HepG2 (cell line): ENCODE data around the gene ARHGEF12. TPM values are rescaled to one million over a fixed set of nuclear protein-coding genes. Genes with fewer than 3 reads are reported as not detected.
A peak's percentile ranks its signal among the peaks of the same experiment; 100 is the strongest.

Experiments
- ATAC-seq: fragments of 200-7000 bp; cut with Tn5 transposase; 3 replicates; pipeline ENCODE4 v1.9.1; 2020; ENCODE audit warnings: mild to moderate bottlenecking, moderate library complexity
- Bru-seq: library from RNA; stranded (reverse); fragments of 400-500 nt; gene quantifications from one replicate; lab custom pipeline; 2021; lab: Mats Ljungman, UMichigan
- BruChase-seq, 2 experiments: library from RNA; stranded (reverse); fragments of 400-500 nt; gene quantifications; one replicate each; lab custom pipeline; 2021; lab: Mats Ljungman, UMichigan
- BruUV-seq: library from RNA; stranded (reverse); fragments of 400-500 nt; replicated peaks from 2 replicates; lab custom pipeline; 2021; lab: Mats Ljungman, UMichigan
- CTCF ChIA-PET: fragments of 300-600 bp; formaldehyde crosslinking; extraction: SDS; loops from one replicate; lab custom pipeline; 2021; ENCODE audit warnings: low total read pairs, inconsistent platforms, low intra/inter-chr PET ratio; lab: Yijun Ruan, JAX
- POLR2A ChIA-PET: fragments of 350-600 bp; sonication (Branson Sonifier 250); formaldehyde crosslinking; loops from one replicate; lab custom pipeline; 2020; ENCODE audit warnings: antibody characterized with exemption, inconsistent platforms; lab: Yijun Ruan, JAX
- DNase-seq: peaks from one replicate; pipeline ENCODE4 v3.0.0-alpha.2; 2015; ENCODE audit warnings: low spot score
- FAIRE-seq: peaks from 3 replicates; lab custom pipeline; 2011; peaks lifted over from hg19 to GRCh38; lab: Jason Lieb, UNC
- H2AFZ ChIP-seq: one replicate; pipeline ENCODE4 v1.6.1; 2011; ENCODE audit warnings: low read length, inconsistent platforms
- H3K27ac ChIP-seq: fragments of 300-600 bp; 3 replicates; pipeline ENCODE4 v1.8.0; 2011; ENCODE audit warnings: mixed run types, mild to moderate bottlenecking, mixed read lengths, low read length, inconsistent platforms; ENCODE audit not compliant: insufficient read depth; ENCODE audit errors: extremely low read length
- H3K27me3 ChIP-seq, 2 experiments: fragments of 200-600 bp in 1 of 2; 2 replicates in 1 of 2; 3 replicates in 1 of 2; pipeline versions ENCODE4 v1.6.0 to v1.8.0; 2011; ENCODE audit warnings: low read length in 2 of 2, mild to moderate bottlenecking in 2 of 2, moderate library complexity in 2 of 2, inconsistent platforms in 1 of 2; ENCODE audit not compliant: insufficient read depth in 2 of 2, control insufficient read depth in 1 of 2
- H3K36me3 ChIP-seq, 2 experiments: fragments of 200-600 bp in 1 of 2; replicated peaks in 1 of 2; 2 replicates in 1 of 2; 3 replicates in 1 of 2; pipeline versions ENCODE4 v1.5.1 to v1.8.0; 2011; ENCODE audit warnings: low read length in 2 of 2, inconsistent platforms in 1 of 2; ENCODE audit not compliant: insufficient read depth in 2 of 2, control insufficient read depth in 1 of 2
- H3K4me1 ChIP-seq: 2 replicates; pipeline ENCODE4 v1.5.1; 2012; ENCODE audit warnings: low read length, inconsistent platforms; ENCODE audit not compliant: insufficient read depth
- H3K4me2 ChIP-seq: 2 replicates; pipeline ENCODE4 v1.6.0; 2011; ENCODE audit warnings: low read depth, low read length, inconsistent platforms
- H3K4me3 ChIP-seq, 3 experiments: fragments of 200-600 bp in 1 of 3; sonication (generic), shearing (Covaris generic) in 1 of 3; replicated peaks in 1 of 3; 2 replicates each; pipeline ENCODE4 v1.5.1; 2011 to 2016; ENCODE audit warnings: low read length in 3 of 3, inconsistent platforms in 2 of 3, low read depth in 2 of 3, mild to moderate bottlenecking in 2 of 3, control low read depth in 1 of 3, mixed read lengths in 1 of 3; ENCODE audit not compliant: insufficient read depth in 1 of 3
- H3K79me2 ChIP-seq: one replicate; pipeline ENCODE4 v1.6.1; 2011; ENCODE audit warnings: low read length, inconsistent platforms; ENCODE audit not compliant: insufficient read depth
- H3K9ac ChIP-seq: 2 replicates; pipeline ENCODE4 v1.6.0; 2011; ENCODE audit warnings: mild to moderate bottlenecking, low read depth, low read length, inconsistent platforms; ENCODE audit not compliant: insufficient read depth
- H3K9me3 ChIP-seq: 2 replicates; pipeline ENCODE4 v1.5.1; 2012; ENCODE audit warnings: mild to moderate bottlenecking, low read length
- H4K20me1 ChIP-seq: 2 replicates; pipeline ENCODE4 v1.6.0; 2011; ENCODE audit warnings: inconsistent platforms, mild to moderate bottlenecking, low read length, moderate library complexity; ENCODE audit not compliant: insufficient read depth
- ARID2 ChIP-seq: sonication (generic); formaldehyde crosslinking; IDR thresholded peaks from 2 replicates; pipeline ENCODE4 v1.8.1; 2022; ENCODE audit warnings: mild to moderate bottlenecking, missing genetic modification reagents, borderline replicate concordance
- CBX2 ChIP-seq, 2 experiments: fragments of 200-600 bp in 1 of 2; sonication (generic); formaldehyde crosslinking in 1 of 2; IDR thresholded peaks; 2 replicates each; pipeline versions ENCODE4 v1.7.0 to v1.8.1; 2018 to 2022; ENCODE audit warnings: low read depth in 2 of 2, low read length in 1 of 2, mild to moderate bottlenecking in 1 of 2, missing genetic modification reagents in 1 of 2
- JARID2 ChIP-seq: sonication (generic); formaldehyde crosslinking; IDR thresholded peaks from 2 replicates; pipeline ENCODE4 v1.8.1; 2023; ENCODE audit warnings: missing genetic modification reagents, inconsistent platforms; ENCODE audit not compliant: insufficient replicate concordance
- ZBTB26 ChIP-seq: IDR thresholded peaks from 2 replicates; pipeline ENCODE4 v1.6.1; 2016; ENCODE audit warnings: missing compliant biosample characterization, missing genetic modification reagents, borderline replicate concordance
- ZIK1 ChIP-seq: sonication (generic); formaldehyde crosslinking; IDR thresholded peaks from 2 replicates; pipeline ENCODE4 v1.5.0; 2020; ENCODE audit warnings: mild to moderate bottlenecking, low read depth, missing genetic modification reagents, borderline replicate concordance
- ZNF432 ChIP-seq: sonication (generic); formaldehyde crosslinking; IDR thresholded peaks from 2 replicates; pipeline ENCODE4 v1.5.0; 2020; ENCODE audit warnings: missing genetic modification reagents, mild to moderate bottlenecking, borderline replicate concordance
- ZNF549 ChIP-seq: sonication (generic); formaldehyde crosslinking; IDR thresholded peaks from 2 replicates; pipeline ENCODE4 v1.5.0; 2020; ENCODE audit warnings: missing genetic modification reagents
- ZNF660 ChIP-seq: sonication (generic); formaldehyde crosslinking; IDR thresholded peaks from 2 replicates; pipeline ENCODE4 v1.5.1; 2020; ENCODE audit warnings: mild to moderate bottlenecking, low read depth, missing genetic modification reagents, borderline replicate concordance
- WGBS: methylation state at CpG from one replicate; pipeline ENCODE4 v1.1.6; 2017; ENCODE audit warnings: low lambda C conversion rate; 5-methylcytosine and 5-hydroxymethylcytosine counted together
- in situ Hi-C: cut with HindIII; loops from 2 replicates; pipeline ENCODE4 v1.10.0; 2017; ENCODE audit warnings: low pct_unique_long_range_greater_than_20kb; ENCODE audit not compliant: extremely low pct_ligation_motif_present
- intact Hi-C: fragments of 100-400 bp; cut with micrococcal nuclease; formaldehyde crosslinking; loops from one replicate; pipeline ENCODE4 v1.10.0; 2022; ENCODE audit not compliant: unreplicated experiment
- long read RNA-seq, 2 experiments: library from RNA in 1 of 2; library from polyadenylated mRNA in 1 of 2; stranded (forward) in 1 of 2; unstranded in 1 of 2; transcript quantifications; one replicate each; pipeline ENCODE4 v2.0.0, GENCODE V29; 2019 to 2022
- polyA minus RNA-seq, 3 experiments: library from RNA; depleted of rRNA, polyadenylated mRNA; stranded (reverse); fragments of >200 nt; gene quantifications; 2 replicates each; pipeline ENCODE4 v1.2.3, GENCODE V29; 2011; ENCODE audit warnings: low replicate concordance in 1 of 3
- polyA plus RNA-seq, 8 experiments: library from polyadenylated mRNA; depleted of rRNA in 3 of 8; stranded (reverse) in 7 of 8; unstranded in 1 of 8; fragments of >200 nt; fragmentation: Illumina TruSeq in 4 of 8; extraction: Trizol in 4 of 8; gene quantifications; 2 replicates each; pipeline versions ENCODE4 v1.2.1 to v1.2.3, GENCODE V29; 2011 to 2016; ENCODE audit warnings: low read depth in 4 of 8, missing spikeins in 1 of 8, mixed read lengths in 1 of 8; ENCODE audit not compliant: insufficient read depth in 1 of 8
- total RNA-seq, 5 experiments: library from RNA; depleted of rRNA; stranded (reverse); fragments of >200 nt; fragmentation: Illumina TruSeq; extraction: Trizol; gene quantifications; 2 replicates each; pipeline ENCODE4 v1.2.3, GENCODE V29; 2016; ENCODE audit warnings: low read depth in 1 of 5
- TF ChIP-seq, protein P1 (sequence below): sonication (generic); formaldehyde crosslinking; IDR thresholded peaks from 2 replicates; pipeline ENCODE4 v1.5.1; 2020; ENCODE audit warnings: missing genetic modification reagents, mild to moderate bottlenecking, borderline replicate concordance
- TF ChIP-seq, protein P2 (sequence below): sonication (generic); formaldehyde crosslinking; IDR thresholded peaks from 2 replicates; pipeline ENCODE4 v1.5.0; 2020; ENCODE audit warnings: mild to moderate bottlenecking, low read depth, missing genetic modification reagents, borderline replicate concordance
- TF ChIP-seq, protein P3 (sequence below): IDR thresholded peaks from 2 replicates; pipeline ENCODE4 v1.6.1; 2016; ENCODE audit warnings: missing compliant biosample characterization, missing genetic modification reagents, borderline replicate concordance

The ARHGEF12 gene
- total RNA-seq (2016; rRNA removed; fragmentation: Illumina TruSeq; extraction: Trizol) (54.4 and 72.2 TPM in 2 replicates), polyA plus RNA-seq (2011; rRNA removed) (16.2 and 17.9 TPM in 2 replicates), polyA minus RNA-seq (2011; rRNA and poly(A)+ RNA removed; ENCODE audit: low replicate concordance) (46.5 and 46.8 TPM in 2 replicates), Bru-seq, nascent RNA (percentile 87 among the genes with signal in this experiment), BruChase-seq, experiment 1, labeled RNA remaining after a 6-hour chase (percentile 89 among the genes with signal in this experiment), BruChase-seq, experiment 2, labeled RNA remaining after a 2-hour chase (percentile 90 among the genes with signal in this experiment)
- total RNA-seq (2016; cell fraction: cytosol; rRNA removed; fragmentation: Illumina TruSeq; extraction: Trizol; ENCODE audit: low read depth): 23.8 and 24.8 TPM in 2 replicates
- 51.9 and 66.9 TPM in 2 replicates for total RNA-seq (2016; cell fraction: insoluble cytoplasmic fraction; rRNA removed; fragmentation: Illumina TruSeq; extraction: Trizol)
- total RNA-seq (2016; cell fraction: membrane; rRNA removed; fragmentation: Illumina TruSeq; extraction: Trizol): 27.8 and 29.0 TPM in 2 replicates
- total RNA-seq (2016; cell fraction: nucleus; rRNA removed; fragmentation: Illumina TruSeq; extraction: Trizol): 65.7 and 68.9 TPM in 2 replicates
- polyA plus RNA-seq (2011; cell fraction: cytosol; rRNA removed): 10.1 and 15.9 TPM in 2 replicates
- polyA plus RNA-seq (2011; cell fraction: nucleus; rRNA removed): 18.6 and 22.0 TPM in 2 replicates
- 30.2 and 31.4 TPM in 2 replicates for polyA plus RNA-seq (2012)
- 0.95 and 1.2 TPM in 2 replicates for polyA plus RNA-seq (2016; cell fraction: cytosol; fragmentation: Illumina TruSeq; extraction: Trizol; ENCODE audit: low read depth)
- polyA plus RNA-seq (2016; cell fraction: insoluble cytoplasmic fraction; fragmentation: Illumina TruSeq; extraction: Trizol; ENCODE audit: low read depth): 35.8 and 36.1 TPM in 2 replicates
- 5.1 and 6.3 TPM in 2 replicates for polyA plus RNA-seq (2016; cell fraction: membrane; fragmentation: Illumina TruSeq; extraction: Trizol; ENCODE audit: low read depth)
- 31.1 and 33.7 TPM in 2 replicates for polyA plus RNA-seq (2016; cell fraction: nucleus; fragmentation: Illumina TruSeq; extraction: Trizol; ENCODE audit: insufficient read depth, low read depth)
- 52.1 and 66.1 TPM in 2 replicates for polyA minus RNA-seq (2011; cell fraction: cytosol; rRNA and poly(A)+ RNA removed)
- 151 and 164 TPM in 2 replicates for polyA minus RNA-seq (2011; cell fraction: nucleus; rRNA and poly(A)+ RNA removed)
- long read RNA-seq, experiment 1, partial matches to known transcripts: 5 of 11 reads
- long read RNA-seq, experiment 1, other reads (novel, unspliced or antisense): 6 of 11 reads
- long read RNA-seq, experiment 2, partial matches to known transcripts: 4 of 48 reads
- long read RNA-seq, experiment 2, other reads (novel, unspliced or antisense): 44 of 48 reads

DNA sequence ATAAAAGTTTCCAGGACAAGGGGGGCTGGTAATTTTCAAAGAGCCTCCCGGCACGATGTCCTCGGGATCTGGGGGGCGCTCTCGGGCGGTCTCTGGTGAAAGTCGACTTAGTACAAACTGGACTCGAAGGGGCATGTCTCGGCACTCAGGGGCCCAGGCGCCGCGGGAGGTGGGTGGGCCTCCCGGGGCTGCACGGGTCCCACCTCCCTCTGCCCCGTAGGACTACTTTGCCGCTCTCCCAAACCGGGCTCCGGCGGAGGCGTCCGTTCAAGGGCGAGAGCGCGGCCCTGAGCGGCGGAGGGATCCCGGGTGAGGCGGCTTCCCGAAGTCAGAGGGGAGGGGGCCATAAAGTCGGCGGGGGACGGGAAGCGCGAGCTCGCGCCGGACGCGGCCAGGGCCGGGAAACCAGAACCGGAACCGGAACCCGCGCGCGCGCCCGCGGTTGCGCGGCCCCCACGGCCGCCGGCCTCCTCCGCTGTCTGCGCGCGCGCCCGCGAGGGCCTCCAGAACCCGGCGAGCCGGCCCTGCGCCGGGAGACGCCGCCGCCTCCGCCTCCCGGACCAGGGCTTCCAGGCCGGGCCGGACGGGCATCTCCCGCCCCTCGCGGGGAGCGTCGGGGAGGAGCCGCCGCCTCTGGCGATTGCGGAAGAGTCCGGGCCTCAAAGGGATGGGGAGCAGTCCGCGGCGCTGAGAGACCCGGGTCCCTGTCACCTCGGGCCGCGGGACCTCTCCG, at the start of gene ARHGEF12:
ARHGEF12 (plus strand) TSS at position 506 of the 733 bp plus-strand sequence. CDS start 831 bp downstream, outside the sequence.
- DNase-seq (peak; percentile 88), ATAC-seq (peak; percentile 73), FAIRE-seq (no peak)
- 0% methylated on average over 23 of the region's 92 CpGs for WGBS
- H4K20me1 ChIP-seq: peaks cover 12% of the 10 kb centered on the region
- peak within 1 kb of the TSS; percentile 86 for H3K27ac ChIP-seq
- no peaks in the 10 kb centered on the region for H3K9me3 ChIP-seq
- BruUV-seq: no TSS peak
- intact Hi-C loops (loop anchor here (2.0 to 5.0 kb wide), 3 partner anchors 36 to 96 kb away; no protein-coding TSS in a partner anchor), in situ Hi-C loops (loop anchor here (5.0 kb wide), 1 partner anchor 56 kb away; no protein-coding TSS in a partner anchor)
- no peaks in the 10 kb centered on the region; a peak in 1 of 5 replicates for H3K27me3 ChIP-seq
- H3K36me3 ChIP-seq: no peaks in the 10 kb centered on the region
- peaks cover 45% of the 10 kb centered on the region for H3K79me2 ChIP-seq
- POLR2A ChIA-PET: interaction anchor here (1.0 to 2.5 kb wide), 7 partner anchors 11 to 150 kb away, joined by 3 to 11 read pairs (median 5); no protein-coding TSS in a partner anchor
- peak within 1 kb of the TSS; percentile 95 for H3K4me2 ChIP-seq
- peaks cover 31% of the 10 kb centered on the region for H3K4me1 ChIP-seq
- peak within 1 kb of the TSS; percentile 94 for H2AFZ ChIP-seq
- peak within 1 kb of the TSS; percentile 80 to 96 (median 86) for H3K4me3 ChIP-seq
- CTCF ChIA-PET: no interaction called here
- H3K9ac ChIP-seq: peak within 1 kb of the TSS; percentile 84
- TF ChIP-seq, protein P1, sequence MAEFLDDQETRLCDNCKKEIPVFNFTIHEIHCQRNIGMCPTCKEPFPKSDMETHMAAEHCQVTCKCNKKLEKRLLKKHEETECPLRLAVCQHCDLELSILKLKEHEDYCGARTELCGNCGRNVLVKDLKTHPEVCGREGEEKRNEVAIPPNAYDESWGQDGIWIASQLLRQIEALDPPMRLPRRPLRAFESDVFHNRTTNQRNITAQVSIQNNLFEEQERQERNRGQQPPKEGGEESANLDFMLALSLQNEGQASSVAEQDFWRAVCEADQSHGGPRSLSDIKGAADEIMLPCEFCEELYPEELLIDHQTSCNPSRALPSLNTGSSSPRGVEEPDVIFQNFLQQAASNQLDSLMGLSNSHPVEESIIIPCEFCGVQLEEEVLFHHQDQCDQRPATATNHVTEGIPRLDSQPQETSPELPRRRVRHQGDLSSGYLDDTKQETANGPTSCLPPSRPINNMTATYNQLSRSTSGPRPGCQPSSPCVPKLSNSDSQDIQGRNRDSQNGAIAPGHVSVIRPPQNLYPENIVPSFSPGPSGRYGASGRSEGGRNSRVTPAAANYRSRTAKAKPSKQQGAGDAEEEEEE (CRISPR knock-in tag): no peak
- no peak for TF ChIP-seq CBX2 (IDR thresholded peaks at IDR 0.05; ENCODE audit: low read depth, low read length)
- no peak for TF ChIP-seq CBX2 (CRISPR knock-in tag; IDR thresholded peaks at IDR 0.05; ENCODE audit: low read depth)
- TF ChIP-seq ZBTB26: no peak
- TF ChIP-seq, protein P2, sequence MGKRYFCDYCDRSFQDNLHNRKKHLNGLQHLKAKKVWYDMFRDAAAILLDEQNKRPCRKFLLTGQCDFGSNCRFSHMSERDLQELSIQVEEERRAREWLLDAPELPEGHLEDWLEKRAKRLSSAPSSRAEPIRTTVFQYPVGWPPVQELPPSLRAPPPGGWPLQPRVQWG (CRISPR knock-in tag): no peak
- no peak for TF ChIP-seq ARID2 (CRISPR knock-in tag)
- TF ChIP-seq ZNF549 (CRISPR knock-in tag): no peak
- TF ChIP-seq JARID2 (CRISPR knock-in tag): no peak
- no peak for TF ChIP-seq ZNF660 (CRISPR knock-in tag)
- peak; percentile 48; the same call in 1 of the 2 replicates for TF ChIP-seq ZIK1
- TF ChIP-seq, protein P3, sequence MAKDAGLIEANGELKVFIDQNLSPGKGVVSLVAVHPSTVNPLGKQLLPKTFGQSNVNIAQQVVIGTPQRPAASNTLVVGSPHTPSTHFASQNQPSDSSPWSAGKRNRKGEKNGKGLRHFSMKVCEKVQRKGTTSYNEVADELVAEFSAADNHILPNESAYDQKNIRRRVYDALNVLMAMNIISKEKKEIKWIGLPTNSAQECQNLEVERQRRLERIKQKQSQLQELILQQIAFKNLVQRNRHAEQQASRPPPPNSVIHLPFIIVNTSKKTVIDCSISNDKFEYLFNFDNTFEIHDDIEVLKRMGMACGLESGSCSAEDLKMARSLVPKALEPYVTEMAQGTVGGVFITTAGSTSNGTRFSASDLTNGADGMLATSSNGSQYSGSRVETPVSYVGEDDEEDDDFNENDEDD (CRISPR knock-in tag): peak; percentile 45; the same call in 1 of the 2 replicates
- TF ChIP-seq ZNF432 (CRISPR knock-in tag): no peak
